Measurements from ENCODE around the gene ZDHHC13.

The ZDHHC13 gene

GRCh38 chr11:19105011-19105410 is 12.0 kb upstream of the ZDHHC13 start:
- no peak for DNase-seq (ENCODE audit: low spot score)
- ChIA-PET POLR2A (ENCODE audit: low non-redundant PET) (no interaction called here), CTCF (interaction anchor here (1.2 kb wide), 1 partner anchor 28 kb away, joined by 4 read pairs; no protein-coding TSS in a partner anchor)
- H3K27ac ChIP-seq: no peak overlapping the region
- no peak for TF ChIP-seq CTCF (conservative IDR thresholded peaks at IDR 0.05; ENCODE audit: low read depth)

- no peak for TF ChIP-seq CTCF (conservative IDR thresholded peaks at IDR 0.05; ENCODE audit: low read depth)
- no peak overlapping the region for H3K27ac ChIP-seq
- no peak for DNase-seq (ENCODE audit: low spot score)
- ChIA-PET POLR2A (ENCODE audit: low non-redundant PET) (no interaction called here), CTCF (no interaction called here)
Observed at GRCh38 chr11:19107125-19107524, 9.8 kb upstream of the ZDHHC13 start.

GRCh38 chr11:19110295-19110694 is 6.7 kb upstream of the ZDHHC13 start:
- CTCF ChIA-PET: interaction anchor here (0.5 to 2.5 kb wide), 4 partner anchors 33 to 1277 kb away, joined by 3 to 22 read pairs (median 5); no protein-coding TSS in a partner anchor
- TF ChIP-seq CTCF (conservative IDR thresholded peaks at IDR 0.05; ENCODE audit: low read depth): no peak
- no peak overlapping the region for H3K27ac ChIP-seq
- DNase-seq (ENCODE audit: low spot score): no peak
- POLR2A ChIA-PET (ENCODE audit: low non-redundant PET): no interaction called here

DNA sequence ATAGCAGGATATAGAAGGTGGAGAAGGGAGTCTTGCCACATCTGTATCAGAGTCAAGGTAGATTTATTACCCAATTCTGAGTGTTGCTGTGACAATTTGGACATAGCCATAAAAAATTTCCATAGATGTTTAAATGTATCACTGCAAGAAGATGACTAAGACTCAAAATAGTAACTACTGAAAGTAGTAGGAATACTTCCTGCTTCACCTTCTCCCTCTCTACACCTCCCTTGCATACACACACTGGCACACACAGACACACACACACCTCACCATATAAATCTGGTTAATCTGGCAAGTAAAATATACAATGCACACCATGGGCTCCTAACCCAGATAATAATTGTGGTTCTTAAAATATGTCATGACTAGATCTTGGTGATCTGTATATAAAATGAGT is 5.2 kb upstream of the ZDHHC13 start:
- TF ChIP-seq CTCF (conservative IDR thresholded peaks at IDR 0.05; ENCODE audit: low read depth): no peak
- no peak for DNase-seq (ENCODE audit: low spot score)
- no peak overlapping the region for H3K27ac ChIP-seq
- ChIA-PET CTCF (no interaction called here), POLR2A (ENCODE audit: low non-redundant PET) (no interaction called here)

- H3K27ac ChIP-seq: peak overlapping the region; percentile 82
- POLR2A ChIA-PET (ENCODE audit: low non-redundant PET): no interaction called here
- no peak for TF ChIP-seq CTCF (conservative IDR thresholded peaks at IDR 0.05; ENCODE audit: low read depth)
- CTCF ChIA-PET: interaction anchor here (0.7 to 1.2 kb wide), 3 partner anchors 39 to 73 kb away, joined by 3 to 7 read pairs (median 5); no protein-coding TSS in a partner anchor
- no peak for DNase-seq (ENCODE audit: low spot score)
Observed at GRCh38 chr11:19116276-19116970, 545 bp upstream of the ZDHHC13 start.

DNA sequence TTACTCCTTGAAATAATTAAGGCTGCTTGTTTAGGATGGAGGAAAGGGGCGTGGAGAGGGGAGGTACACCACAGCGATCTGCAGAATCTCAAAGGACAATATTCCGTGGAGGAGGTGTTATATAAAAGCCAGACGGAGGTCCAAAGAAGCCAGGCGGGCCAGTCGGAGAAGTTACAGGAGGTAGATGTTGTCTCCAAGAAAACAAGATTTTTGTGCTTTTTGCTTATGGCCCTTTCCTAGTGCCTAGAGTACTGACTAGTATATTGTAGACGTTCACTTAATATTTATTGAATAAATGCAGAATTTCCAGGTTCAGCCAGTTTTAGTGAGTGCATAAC is 761 bp downstream of the ZDHHC13 start:
- no peak for TF ChIP-seq CTCF (conservative IDR thresholded peaks at IDR 0.05; ENCODE audit: low read depth)
- peak overlapping the region; percentile 82 for H3K27ac ChIP-seq
- ChIA-PET CTCF (interaction anchor here (0.6 kb wide), 1 partner anchor 442 kb away, joined by 3 read pairs; no protein-coding TSS in a partner anchor), POLR2A (ENCODE audit: low non-redundant PET) (no interaction called here)
- no peak for DNase-seq (ENCODE audit: low spot score)
